ENCODE results near the gene MACROD2.

Gene MACROD2

DNA sequence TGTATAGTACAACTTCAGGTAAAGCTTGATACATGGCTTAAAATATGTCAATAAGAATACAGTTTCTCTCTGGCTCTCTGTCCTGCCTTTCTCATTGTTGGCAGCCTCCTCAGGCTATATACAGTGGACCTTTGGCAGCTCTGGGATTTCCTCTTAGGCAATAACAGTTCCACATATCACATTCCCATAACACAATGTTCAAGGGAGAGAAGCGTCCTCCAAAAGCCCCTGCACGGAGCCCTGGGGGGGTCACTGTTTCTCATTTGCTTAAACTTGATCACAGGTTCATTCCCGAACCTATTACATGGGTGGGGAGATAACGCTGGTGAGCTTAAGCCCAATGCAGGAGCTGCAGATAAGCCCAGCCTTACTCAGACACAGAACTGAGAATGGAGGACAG is 346.5 kb downstream of the MACROD2 start:
- TF ChIP-seq, protein P1, sequence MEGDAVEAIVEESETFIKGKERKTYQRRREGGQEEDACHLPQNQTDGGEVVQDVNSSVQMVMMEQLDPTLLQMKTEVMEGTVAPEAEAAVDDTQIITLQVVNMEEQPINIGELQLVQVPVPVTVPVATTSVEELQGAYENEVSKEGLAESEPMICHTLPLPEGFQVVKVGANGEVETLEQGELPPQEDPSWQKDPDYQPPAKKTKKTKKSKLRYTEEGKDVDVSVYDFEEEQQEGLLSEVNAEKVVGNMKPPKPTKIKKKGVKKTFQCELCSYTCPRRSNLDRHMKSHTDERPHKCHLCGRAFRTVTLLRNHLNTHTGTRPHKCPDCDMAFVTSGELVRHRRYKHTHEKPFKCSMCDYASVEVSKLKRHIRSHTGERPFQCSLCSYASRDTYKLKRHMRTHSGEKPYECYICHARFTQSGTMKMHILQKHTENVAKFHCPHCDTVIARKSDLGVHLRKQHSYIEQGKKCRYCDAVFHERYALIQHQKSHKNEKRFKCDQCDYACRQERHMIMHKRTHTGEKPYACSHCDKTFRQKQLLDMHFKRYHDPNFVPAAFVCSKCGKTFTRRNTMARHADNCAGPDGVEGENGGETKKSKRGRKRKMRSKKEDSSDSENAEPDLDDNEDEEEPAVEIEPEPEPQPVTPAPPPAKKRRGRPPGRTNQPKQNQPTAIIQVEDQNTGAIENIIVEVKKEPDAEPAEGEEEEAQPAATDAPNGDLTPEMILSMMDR (conservative IDR thresholded peaks at IDR 0.05; ENCODE audit: low read depth, low read length), result no peak
- no peak for DNase-seq (ENCODE audit: low read depth)
- H3K4me3 ChIP-seq (ENCODE audit: low read length), result no peak overlapping the region

DNA sequence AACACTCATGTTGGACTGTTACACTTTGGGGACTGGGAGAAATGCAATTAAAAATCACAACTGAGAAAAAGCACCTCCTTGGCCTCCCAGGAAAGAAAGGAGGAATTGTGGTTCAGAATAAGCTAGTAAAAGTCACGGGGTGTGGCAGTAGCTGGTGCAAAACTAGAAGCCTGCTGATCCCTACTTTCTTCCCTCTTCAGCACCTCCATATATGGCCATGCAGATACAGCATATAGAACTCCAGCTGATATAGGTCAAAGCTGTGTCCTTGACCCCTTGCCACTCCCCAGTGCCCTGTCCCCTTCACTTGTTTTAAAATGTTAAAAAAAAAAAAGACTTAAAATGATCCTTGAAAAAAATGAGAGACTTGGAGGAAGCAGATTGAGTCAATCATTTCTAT is 347.6 kb downstream of the MACROD2 start:
- no peak for DNase-seq (ENCODE audit: low read depth)
- TF ChIP-seq, protein P1 (conservative IDR thresholded peaks at IDR 0.05; ENCODE audit: low read depth, low read length), result no peak
- H3K4me3 ChIP-seq (ENCODE audit: low read length), result no peak overlapping the region

DNA sequence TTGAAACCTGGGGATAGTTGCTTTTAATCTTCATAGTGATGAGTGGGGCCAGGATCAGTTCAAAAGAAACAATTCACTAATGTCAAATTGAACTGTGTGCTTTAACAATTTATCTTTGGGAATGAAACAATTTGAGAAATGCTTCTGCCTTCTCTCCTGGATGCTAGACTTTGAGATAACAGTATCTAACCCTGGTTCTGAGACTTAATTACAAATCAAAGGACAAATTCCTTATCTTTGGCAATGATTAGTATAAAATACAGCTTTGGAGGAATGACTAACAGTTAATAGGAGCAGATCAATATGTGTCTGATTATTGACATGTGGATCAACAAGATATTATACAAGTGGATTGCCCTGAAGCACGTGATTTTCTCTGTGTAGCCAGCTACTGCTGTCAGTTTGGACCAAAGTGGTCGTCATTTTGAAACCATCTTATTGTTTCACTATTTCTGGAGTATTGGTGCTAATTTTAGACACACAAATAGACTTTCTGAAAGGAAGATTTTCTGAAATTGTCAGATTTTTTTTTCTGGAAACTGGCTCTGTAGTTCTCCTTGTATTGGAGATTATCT is 348.3 kb downstream of the MACROD2 start:
- DNase-seq (ENCODE audit: low read depth), result no peak
- TF ChIP-seq, protein P1 (conservative IDR thresholded peaks at IDR 0.05; ENCODE audit: low read depth, low read length), result no peak
- no peak overlapping the region for H3K4me3 ChIP-seq (ENCODE audit: low read length)

DNA sequence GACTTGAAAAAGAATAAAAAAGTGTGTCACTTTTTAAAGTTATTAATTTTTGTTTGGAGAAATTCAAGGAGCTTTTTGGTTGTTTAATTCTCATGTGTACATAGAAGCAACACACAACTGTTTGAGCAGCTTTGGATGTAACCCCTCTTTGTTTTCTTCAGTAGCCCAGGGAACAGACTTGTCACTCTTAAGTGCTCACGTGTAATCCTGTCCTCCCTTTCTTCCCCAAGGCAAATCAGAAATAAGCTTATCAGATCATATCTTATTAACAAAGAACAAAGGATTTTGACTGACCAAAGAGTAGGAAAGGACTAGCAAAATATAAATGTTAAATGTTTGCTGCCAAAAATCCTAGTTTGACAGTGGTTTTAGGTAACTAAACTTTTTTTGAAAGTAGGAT is 349.4 kb downstream of the MACROD2 start:
- TF ChIP-seq, protein P1 (conservative IDR thresholded peaks at IDR 0.05; ENCODE audit: low read depth, low read length), result no peak
- peak; percentile 39 for DNase-seq (ENCODE audit: low read depth)
- no peak overlapping the region for H3K4me3 ChIP-seq (ENCODE audit: low read length)

DNA sequence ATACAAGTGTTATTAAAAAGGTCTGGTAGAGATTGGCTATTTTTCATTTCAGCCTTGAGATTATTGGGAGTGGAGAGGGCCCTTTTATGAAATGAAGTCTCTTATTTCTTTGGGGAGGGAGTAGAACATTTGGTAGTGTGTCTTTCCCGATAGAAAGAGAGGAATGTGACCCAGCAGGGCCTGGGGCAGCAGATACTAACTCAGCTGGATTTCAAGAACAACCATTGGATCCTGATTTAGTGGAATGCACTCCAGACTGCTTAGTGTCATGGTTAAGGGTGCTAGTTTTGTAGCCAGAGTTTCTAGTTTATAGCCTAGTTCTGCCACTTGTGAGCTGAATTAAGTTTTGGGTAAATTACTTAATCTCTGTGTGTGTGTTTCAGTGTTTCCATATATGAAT is 360.5 kb downstream of the MACROD2 start:
- TF ChIP-seq, protein P1 (conservative IDR thresholded peaks at IDR 0.05; ENCODE audit: low read depth, low read length), result no peak
- no peak overlapping the region for H3K4me3 ChIP-seq (ENCODE audit: low read length)
- DNase-seq (ENCODE audit: low read depth), result no peak

DNA sequence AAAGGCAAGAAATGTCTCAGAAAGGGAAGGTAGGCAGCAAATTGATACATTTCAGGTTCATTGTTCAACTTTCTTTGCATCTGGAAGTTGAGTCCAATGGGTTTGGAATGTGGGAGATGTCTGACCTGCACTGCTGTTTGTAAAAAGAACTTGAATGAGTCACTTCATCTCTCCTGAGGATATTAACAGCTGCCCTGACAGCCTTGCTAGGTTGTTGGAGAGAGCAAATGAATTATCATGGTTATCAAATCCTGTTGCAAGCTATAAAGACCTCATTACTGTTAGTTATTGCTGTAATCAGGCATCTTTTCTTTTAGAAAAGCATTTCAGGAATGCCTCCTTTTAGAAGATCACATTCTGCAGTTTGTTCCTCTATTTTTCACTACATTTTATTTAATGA is 365.1 kb downstream of the MACROD2 start:
- TF ChIP-seq, protein P1 (conservative IDR thresholded peaks at IDR 0.05; ENCODE audit: low read depth, low read length), result no peak
- H3K4me3 ChIP-seq (ENCODE audit: low read length), result no peak overlapping the region
- DNase-seq (ENCODE audit: low read depth), result no peak

DNA sequence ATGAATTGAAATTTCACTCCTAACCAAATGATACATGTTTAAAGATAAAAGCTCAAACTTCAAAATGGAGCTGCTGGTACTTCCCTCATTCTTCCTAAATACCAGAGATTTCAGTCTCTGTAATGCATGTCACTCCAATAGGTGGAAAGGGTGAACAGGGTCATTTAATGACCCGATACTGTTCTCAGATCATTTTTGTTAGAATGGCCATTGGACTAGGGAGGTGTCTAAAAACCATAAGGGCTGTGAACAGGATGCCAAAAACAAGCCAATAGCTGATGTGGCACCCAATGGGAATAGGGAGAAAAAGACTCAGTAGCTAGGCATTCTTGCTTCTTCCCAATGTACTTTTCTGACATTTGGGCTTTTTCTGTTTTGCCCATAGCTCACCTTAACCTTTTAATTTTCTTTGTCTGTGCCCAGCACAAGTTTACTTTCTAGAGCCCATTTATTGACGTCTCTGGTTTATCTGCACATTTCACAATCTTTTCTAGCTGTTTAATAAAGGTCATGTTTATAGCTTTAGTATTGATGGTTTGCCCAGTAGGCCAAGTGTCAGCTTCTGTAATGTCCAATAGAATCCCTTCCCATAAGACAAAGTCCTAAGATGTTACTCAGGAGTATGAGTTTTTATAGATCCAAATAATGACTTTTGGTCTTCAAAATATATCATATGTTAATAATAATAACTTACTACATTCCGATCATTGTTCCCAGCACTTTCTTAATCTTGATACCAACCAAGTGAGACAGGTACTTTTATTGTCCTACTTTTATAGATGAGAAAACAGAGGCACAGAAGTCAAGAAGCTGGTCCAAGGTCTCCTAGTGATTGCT is 366.4 kb downstream of the MACROD2 start:
- TF ChIP-seq, protein P1 (conservative IDR thresholded peaks at IDR 0.05; ENCODE audit: low read depth, low read length), result no peak
- DNase-seq (ENCODE audit: low read depth), result no peak
- H3K4me3 ChIP-seq (ENCODE audit: low read length), result no peak overlapping the region

All from retinal pigment epithelial cell (primary cell).